Rectal smooth muscle tissue (tissue), 1 donor: ENCODE results near the gene OR5C1.
"Not testable (repeated sequence)": the region's sequence is repeated elsewhere in the genome, so short reads cannot be mapped to it uniquely, and the experiment has no call there.

Experiments used
- H3K27ac ChIP-seq: one replicate; pipeline ENCODE4 v1.7.0; 2013; ENCODE audit warnings: low read depth, low read length, inconsistent platforms
- H3K27me3 ChIP-seq: one replicate; pipeline ENCODE4 v1.7.0; 2013; ENCODE audit warnings: low read length; ENCODE audit not compliant: control insufficient read depth, insufficient read depth
- H3K36me3 ChIP-seq: one replicate; pipeline ENCODE4 v1.7.0; 2013; ENCODE audit warnings: low read length; ENCODE audit not compliant: control insufficient read depth, insufficient read depth
- H3K4me1 ChIP-seq: one replicate; pipeline ENCODE4 v1.7.0; 2013; ENCODE audit warnings: low read length; ENCODE audit not compliant: control insufficient read depth, insufficient read depth
- H3K4me3 ChIP-seq: one replicate; pipeline ENCODE4 v1.7.0; 2013; ENCODE audit warnings: low read length
- H3K9ac ChIP-seq: one replicate; pipeline ENCODE4 v1.7.0; 2013; ENCODE audit warnings: low read length

Gene OR5C1

DNA sequence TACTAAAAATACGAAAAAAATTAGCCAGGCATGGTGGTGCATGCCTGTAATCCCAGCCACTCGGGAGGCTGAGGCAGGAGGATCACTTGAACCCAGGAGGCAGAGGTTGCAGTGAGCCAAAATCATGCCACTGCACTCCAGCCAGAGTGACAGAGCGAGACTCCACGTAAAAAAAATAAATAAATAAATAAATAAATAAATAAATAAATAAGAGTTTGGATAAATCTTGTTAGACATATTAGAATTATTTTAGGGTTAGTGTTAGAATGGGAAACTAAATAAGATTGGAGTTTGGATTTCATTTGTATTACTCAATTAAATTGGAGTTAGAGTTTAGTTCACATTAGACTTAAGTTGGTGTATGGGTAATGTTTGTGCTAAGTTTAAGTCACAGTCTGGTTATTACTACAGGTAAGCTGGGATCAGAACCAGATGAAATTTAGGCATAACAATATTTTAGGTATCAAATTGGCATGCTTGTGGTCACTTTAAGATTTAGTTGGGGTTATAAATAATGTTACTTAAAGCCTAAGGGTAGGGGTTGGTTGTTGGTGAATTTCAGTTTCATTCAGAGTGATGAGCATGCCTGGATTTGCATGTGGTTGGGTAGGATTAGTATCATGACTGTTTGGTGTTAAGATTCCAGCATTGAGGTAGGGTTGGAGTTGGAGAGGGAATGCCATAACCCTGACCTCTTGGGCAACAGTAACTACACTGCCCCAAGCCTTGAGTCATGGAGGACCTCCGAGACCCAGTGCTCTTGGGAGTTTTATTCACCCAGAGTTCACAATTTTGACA lies 3.3 kb downstream of the OR5C1 start:
- Histone ChIP-seq H3K27me3 (no peaks in the 10 kb centered on the region), H3K27ac (no peak overlapping the region), H3K4me1 (no peaks in the 10 kb centered on the region), H3K36me3 (no peaks in the 10 kb centered on the region), H3K9ac (no peak overlapping the region), H3K4me3 (no peak overlapping the region)

- H3K9ac ChIP-seq = no peak overlapping the region
- no peak overlapping the region for H3K4me3 ChIP-seq
- no peaks in the 10 kb centered on the region for H3K27me3 ChIP-seq
- H3K27ac ChIP-seq = no peak overlapping the region
- no peaks in the 10 kb centered on the region for H3K36me3 ChIP-seq
- no peaks in the 10 kb centered on the region for H3K4me1 ChIP-seq
Measured at GRCh38 chr9:122797316-122798063, 8.8 kb downstream of the OR5C1 start.

DNA sequence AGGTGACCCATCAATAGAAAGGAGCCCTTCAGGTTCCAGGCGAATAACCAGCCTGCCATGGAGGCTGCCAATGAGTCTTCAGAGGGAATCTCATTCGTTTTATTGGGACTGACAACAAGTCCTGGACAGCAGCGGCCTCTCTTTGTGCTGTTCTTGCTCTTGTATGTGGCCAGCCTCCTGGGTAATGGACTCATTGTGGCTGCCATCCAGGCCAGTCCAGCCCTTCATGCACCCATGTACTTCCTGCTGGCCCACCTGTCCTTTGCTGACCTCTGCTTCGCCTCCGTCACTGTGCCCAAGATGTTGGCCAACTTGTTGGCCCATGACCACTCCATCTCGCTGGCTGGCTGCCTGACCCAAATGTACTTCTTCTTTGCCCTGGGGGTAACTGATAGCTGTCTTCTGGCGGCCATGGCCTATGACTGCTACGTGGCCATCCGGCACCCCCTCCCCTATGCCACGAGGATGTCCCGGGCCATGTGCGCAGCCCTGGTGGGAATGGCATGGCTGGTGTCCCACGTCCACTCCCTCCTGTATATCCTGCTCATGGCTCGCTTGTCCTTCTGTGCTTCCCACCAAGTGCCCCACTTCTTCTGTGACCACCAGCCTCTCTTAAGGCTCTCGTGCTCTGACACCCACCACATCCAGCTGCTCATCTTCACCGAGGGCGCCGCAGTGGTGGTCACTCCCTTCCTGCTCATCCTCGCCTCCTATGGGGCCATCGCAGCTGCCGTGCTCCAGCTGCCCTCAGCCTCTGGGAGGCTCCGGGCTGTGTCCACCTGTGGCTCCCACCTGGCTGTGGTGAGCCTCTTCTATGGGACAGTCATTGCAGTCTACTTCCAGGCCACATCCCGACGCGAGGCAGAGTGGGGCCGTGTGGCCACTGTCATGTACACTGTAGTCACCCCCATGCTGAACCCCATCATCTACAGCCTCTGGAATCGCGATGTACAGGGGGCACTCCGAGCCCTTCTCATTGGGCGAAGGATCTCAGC lies 11.6 kb downstream of the OR5C1 start, which contains the start of gene OR1K1:
OR1K1 (plus strand) TSS at position 58 of the 995 bp plus-strand sequence; CDS start at position 58, 0 bp downstream.
- Histone ChIP-seq H3K4me3 (no peak within 1 kb of the TSS), H3K36me3 (no peaks in the 10 kb centered on the region), H3K27me3 (no peaks in the 10 kb centered on the region), H3K9ac (no peak within 1 kb of the TSS), H3K27ac (no peak within 1 kb of the TSS), H3K4me1 (no peaks in the 10 kb centered on the region)

- no peak overlapping the region for H3K27ac ChIP-seq
- no peak overlapping the region for H3K4me3 ChIP-seq
- H3K27me3 ChIP-seq = no peaks in the 10 kb centered on the region
- no peak overlapping the region for H3K9ac ChIP-seq
- no peaks in the 10 kb centered on the region for H3K36me3 ChIP-seq
- H3K4me1 ChIP-seq = no peaks in the 10 kb centered on the region
Measured at GRCh38 chr9:122806661-122807060, 17.9 kb downstream of the OR5C1 start.

GRCh38 chr9:122807271-122807900 lies 18.7 kb downstream of the OR5C1 start:
- no peaks in the 10 kb centered on the region for H3K36me3 ChIP-seq
- no peak overlapping the region for H3K4me3 ChIP-seq
- H3K9ac ChIP-seq = no peak overlapping the region
- no peak overlapping the region for H3K27ac ChIP-seq
- H3K27me3 ChIP-seq = no peaks in the 10 kb centered on the region
- H3K4me1 ChIP-seq = no peaks in the 10 kb centered on the region

DNA sequence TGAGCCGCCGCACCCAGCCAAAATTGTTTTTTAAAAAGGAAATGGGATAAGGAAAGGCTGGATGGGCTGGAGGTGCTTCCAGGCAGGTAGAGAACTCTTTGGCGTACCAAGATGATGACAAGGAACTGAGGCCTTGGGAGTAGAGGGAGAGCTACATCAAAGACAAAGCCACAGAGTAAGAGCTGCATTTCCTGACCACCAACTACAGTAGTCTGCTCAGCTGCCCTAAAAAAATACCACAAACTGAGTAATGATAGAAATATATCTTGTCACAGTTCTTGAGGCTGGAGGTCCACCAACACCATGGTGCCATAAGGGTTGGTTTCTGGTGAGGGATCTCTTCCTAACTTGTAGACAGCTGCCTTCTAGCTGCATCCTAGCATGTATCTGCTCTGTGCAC lies 19.4 kb downstream of the OR5C1 start:
- Histone ChIP-seq H3K36me3 (no peaks in the 10 kb centered on the region), H3K9ac (no peak overlapping the region), H3K4me1 (no peaks in the 10 kb centered on the region), H3K27ac (no peak overlapping the region), H3K27me3 (no peaks in the 10 kb centered on the region), H3K4me3 (no peak overlapping the region)

DNA sequence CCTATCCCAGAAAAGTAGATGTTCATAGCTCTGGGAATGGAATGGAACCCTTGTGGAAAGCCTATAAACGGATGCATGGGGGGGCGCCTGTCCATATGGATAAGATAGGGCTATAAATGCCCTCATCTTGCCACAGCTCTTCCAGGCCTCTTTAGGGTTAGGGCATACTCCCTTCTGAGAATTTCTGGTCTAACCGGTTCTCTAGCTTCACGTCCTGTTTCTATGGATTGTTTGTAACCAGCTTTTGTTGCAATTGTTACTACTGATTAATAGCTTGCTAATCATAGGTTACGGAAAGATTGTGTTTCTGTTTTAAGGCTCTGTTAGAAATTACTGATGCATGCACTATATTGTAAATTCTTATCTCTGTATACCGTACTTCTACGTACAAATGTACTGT lies 20.5 kb downstream of the OR5C1 start:
- H3K4me3 ChIP-seq, H3K36me3 ChIP-seq, H3K9ac ChIP-seq, H3K27ac ChIP-seq, H3K27me3 ChIP-seq, H3K4me1 ChIP-seq: not testable (repeated sequence)

DNA sequence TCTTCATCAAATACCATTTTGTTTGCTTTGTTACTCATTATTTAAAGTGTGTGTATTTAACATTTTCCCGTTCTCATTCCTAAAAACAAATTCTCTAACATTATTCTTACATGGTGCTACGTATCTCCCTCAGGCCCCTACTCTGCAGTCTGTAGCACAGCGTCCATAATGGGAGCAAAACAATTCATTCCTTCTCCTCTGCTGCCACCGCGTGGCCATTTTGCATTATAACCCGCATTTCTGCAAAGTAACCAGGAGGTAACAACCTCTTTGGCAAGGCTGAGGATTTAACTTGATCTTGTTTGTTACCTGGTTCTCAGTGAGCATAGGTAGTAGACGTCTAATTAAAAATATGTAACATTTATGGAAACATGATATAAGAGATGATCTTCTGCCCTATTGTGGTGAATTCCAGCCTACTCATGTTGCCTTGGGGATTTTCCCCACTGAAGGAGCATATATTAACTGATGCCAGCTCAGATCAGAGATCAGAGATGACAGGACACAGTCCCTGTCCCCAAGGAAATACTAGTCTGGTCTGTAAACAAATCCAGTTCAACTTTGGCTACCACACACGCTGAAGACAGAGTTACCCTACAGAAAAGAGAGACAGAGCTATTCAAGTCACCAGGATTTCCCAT lies 21.7 kb downstream of the OR5C1 start:
- Histone ChIP-seq H3K27me3 (no peaks in the 10 kb centered on the region), H3K4me1 (no peaks in the 10 kb centered on the region), H3K27ac (no peak overlapping the region), H3K9ac (no peak overlapping the region), H3K36me3 (no peaks in the 10 kb centered on the region), H3K4me3 (no peak overlapping the region)

- Histone ChIP-seq H3K36me3 (no peaks in the 10 kb centered on the region), H3K27ac (no peak overlapping the region), H3K9ac (no peak overlapping the region), H3K27me3 (no peaks in the 10 kb centered on the region), H3K4me1 (no peaks in the 10 kb centered on the region), H3K4me3 (no peak overlapping the region)
Measured at GRCh38 chr9:122812736-122813135, 24.0 kb downstream of the OR5C1 start.

DNA sequence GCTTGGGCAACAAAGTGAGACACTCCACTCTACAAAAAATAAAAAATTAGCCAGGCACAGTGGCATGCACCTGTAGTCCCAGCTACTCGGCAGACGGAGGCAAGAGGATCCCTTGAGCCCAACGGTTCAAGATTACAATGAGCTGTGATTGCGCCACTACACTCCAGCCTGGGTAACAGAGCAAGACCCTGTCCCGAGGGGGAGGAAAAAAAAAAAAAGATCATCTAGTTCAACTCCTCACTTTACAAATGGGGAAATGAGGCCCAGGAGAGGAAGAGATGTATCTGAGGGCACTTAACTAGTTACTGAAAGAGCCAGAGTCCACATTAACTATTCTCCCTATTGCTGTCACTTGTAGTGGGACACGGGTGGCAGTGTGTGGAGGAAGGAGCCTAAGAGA lies 25.8 kb downstream of the OR5C1 start:
- no peak overlapping the region for H3K27ac ChIP-seq
- no peak overlapping the region for H3K9ac ChIP-seq

GRCh38 chr9:122815544-122815943 lies 26.8 kb downstream of the OR5C1 start:
- H3K4me3 ChIP-seq = no peak overlapping the region
- H3K27ac ChIP-seq = no peak overlapping the region
- H3K4me1 ChIP-seq = no peaks in the 10 kb centered on the region
- H3K36me3 ChIP-seq = no peaks in the 10 kb centered on the region
- no peak overlapping the region for H3K9ac ChIP-seq
- no peaks in the 10 kb centered on the region for H3K27me3 ChIP-seq

More for the DNA sequence above, 25.8 kb downstream of the OR5C1 start:
- H3K36me3 ChIP-seq = no peaks in the 10 kb centered on the region
- no peaks in the 10 kb centered on the region for H3K27me3 ChIP-seq
- H3K4me1 ChIP-seq = no peaks in the 10 kb centered on the region
- H3K4me3 ChIP-seq = no peak overlapping the region
